HPDE6-E6E7 (cell line): ENCODE data around the gene TDP2.
"Not testable (repeated sequence)": the region's sequence is repeated elsewhere in the genome, so short reads cannot be mapped to it uniquely, and the experiment has no call there.

Experiments used
- DNase-seq: peaks from one replicate; pipeline ENCODE4 v3.0.0; 2011; ENCODE audit warnings: missing footprints; ENCODE audit errors: extremely low spot score

TDP2 gene

GRCh38 chr6:24646771-24647170, 19.9 kb downstream of the TDP2 start:
- DNase-seq = peak; percentile 65

GRCh38 chr6:24644377-24644776, 22.3 kb downstream of the TDP2 start:
- DNase-seq = no peak

DNA sequence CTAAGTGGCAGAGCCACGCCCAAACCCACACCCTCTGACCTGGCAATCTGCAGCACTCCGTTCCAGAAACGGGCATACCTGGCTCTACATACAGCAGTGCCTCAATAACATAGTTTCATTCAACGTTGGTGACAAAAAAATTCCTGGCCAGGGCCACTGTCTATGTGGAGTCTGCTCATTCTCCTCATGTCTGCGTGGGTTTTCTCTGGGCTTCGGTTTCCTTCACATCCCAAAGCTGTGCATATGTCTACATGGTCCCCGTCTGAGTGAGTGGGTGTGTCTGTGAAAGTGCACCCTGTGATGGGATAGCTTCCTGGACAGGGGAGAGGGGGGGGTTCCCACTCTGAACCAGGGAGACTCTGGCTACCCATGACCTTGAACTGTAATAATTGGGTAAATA, 22.8 kb downstream of the TDP2 start:
- DNase-seq = no peak

GRCh38 chr6:24642061-24642460, 24.6 kb downstream of the TDP2 start:
- no peak for DNase-seq

DNA sequence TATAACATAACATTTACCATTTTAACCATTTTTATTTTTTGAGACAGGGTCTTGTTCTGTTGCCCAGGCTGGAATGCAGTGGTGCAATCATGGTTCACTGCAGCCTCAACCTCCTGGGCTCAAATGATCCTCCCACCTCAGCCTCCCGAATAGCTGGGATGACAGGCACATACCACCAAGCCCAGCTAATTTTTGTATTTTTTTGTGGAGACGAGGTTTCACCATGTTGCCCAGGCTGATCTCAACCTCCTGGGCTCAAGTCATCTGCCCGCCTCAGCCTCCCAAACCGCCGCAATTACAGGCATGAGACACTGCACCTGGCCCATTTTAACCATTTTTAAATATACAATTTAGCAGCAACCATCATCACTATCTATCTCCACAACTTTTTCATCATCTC, 26.1 kb downstream of the TDP2 start:
- not testable (repeated sequence) for DNase-seq

DNA sequence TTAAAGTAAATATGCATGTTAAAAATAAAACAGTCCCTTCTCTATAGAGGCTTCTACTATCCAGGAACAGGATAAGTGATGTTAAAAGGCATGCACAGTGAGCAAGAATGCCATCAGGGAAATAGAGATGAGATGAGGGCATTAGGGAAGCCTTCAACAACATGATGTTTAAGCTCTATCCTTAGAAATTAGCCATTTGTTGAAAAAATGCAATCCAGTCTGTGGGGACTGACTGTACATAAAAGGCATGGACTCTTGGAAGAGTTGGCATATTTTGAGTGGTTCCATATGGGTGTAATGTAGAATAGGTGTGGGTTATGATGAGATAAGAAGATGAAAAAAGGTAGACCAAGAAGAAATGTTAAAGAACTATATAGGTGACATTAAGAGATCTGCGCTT, 26.5 kb downstream of the TDP2 start:
- no peak for DNase-seq

DNA sequence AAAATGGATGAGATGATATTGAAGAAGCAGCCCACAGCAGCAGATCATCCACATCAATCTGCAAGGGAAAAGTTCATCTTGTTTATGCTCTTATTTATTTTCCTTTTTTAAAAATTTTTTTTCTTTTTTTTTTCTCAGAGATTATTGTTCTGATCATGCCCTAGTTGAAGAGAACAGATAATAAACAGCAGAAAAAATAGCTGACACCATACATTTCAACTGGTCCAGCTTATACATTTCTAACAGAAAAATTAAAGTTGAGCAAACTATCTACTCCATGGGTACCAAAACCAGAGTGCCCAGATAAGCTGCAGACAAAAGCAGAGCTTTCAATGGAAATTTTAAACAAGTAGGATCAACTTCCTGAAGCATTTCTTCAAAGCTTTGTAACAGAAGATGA, 30.0 kb downstream of the TDP2 start:
- DNase-seq = no peak

GRCh38 chr6:24632573-24632972, 34.1 kb downstream of the TDP2 start:
- no peak for DNase-seq

- no peak for DNase-seq
Measured at GRCh38 chr6:24631671-24632070, 35.0 kb downstream of the TDP2 start.

GRCh38 chr6:24630856-24631505, 35.7 kb downstream of the TDP2 start:
- no peak for DNase-seq

- no peak for DNase-seq
Measured at GRCh38 chr6:24621626-24622289, 44.9 kb downstream of the TDP2 start.

DNA sequence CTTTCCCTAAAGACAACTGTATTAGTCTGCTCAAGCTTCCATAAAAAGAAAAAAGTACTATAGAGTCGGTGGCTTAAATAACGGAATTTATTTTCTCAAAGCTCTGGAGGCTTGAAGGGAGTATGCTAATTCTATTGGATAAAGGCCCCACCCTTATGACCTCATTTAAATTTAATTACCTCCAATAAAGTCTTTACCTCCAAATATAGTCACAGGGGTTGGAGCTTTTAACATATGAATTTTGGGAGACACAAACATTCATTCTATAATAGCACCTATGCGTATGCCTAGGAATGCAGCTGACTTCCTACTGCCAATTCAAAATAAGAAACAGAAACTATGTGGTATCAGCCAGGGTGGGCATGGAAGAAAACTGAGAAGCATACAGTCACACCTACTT, 46.1 kb downstream of the TDP2 start:
- no peak for DNase-seq

DNA sequence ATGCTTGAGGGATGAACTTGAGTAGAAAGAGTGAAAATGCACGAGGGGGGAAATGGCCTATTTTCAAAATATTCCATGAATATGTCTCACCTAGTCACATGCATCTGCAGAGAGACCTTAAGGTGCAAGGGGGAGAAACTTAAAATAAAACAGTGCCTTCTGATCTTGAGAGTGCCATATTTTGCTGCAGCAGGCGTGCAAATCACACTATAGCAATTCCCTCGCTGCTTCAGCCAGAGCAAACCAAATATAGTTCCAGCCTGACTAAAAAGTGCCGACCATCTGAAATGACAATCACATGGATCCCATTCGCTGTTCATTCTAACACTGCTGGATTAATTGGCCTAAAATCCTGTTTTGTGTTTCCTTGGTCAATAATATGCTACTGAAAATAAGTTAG, 47.0 kb downstream of the TDP2 start:
- no peak for DNase-seq

DNA sequence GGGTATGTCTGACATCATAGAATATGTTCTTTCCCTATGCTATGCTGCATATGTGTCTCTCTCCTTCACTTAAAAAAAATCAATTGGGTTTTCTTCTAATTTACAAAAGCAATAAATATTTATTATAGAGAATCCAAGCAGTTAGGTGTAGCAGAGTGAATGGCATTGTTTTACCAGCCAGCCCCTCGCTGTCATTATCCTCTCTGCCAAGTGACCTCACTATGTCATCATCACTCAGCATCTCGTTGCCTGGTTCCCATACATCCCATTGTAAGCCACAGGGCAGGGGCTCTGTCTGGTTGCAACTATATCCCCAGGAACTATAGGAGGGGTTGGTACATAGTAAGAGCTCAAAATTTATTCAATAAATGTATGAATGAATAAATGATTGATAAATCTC, 52.1 kb downstream of the TDP2 start:
- no peak for DNase-seq

DNA sequence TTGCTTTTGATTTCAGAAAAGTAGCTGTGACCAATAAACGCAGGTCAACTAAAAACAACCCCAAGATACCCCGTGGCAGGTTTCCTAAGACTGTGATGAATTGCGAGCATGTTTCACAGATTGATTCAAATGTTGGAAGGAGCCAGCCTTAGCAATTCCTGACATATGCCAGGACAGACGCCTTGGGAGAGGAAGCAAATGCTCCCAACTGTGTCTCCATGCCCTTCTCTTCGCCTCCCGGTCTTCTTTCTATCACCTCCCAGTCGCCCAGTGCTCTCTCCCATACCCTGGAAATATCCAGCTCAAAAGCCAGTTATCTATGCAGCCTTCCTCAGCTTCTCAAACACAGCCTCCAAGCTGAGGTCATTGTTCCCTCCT, 52.7 kb downstream of the TDP2 start:
- no peak for DNase-seq

GRCh38 chr6:24613361-24614042, 53.2 kb downstream of the TDP2 start:
- DNase-seq = no peak

DNA sequence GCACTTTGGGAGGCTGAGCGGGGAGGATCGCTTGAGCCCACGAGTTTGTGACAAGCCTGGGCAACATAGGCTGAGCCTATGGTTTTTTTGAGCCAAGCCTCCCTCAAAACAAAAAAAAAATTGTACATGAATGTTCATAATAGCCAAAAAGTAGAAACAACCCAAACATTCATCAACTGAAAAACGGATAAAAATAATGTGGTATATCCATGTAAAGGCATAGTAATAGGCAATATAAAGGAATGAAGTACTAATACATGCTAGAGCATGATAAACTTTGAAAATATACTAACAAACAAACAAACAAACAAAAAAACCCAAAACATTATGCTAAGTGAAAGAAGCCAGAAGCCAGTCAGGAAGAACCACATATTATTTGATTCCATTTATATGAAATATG, 56.0 kb downstream of the TDP2 start:
- DNase-seq = no peak

GRCh38 chr6:24607310-24608105, 59.2 kb downstream of the TDP2 start:
- no peak for DNase-seq

DNA sequence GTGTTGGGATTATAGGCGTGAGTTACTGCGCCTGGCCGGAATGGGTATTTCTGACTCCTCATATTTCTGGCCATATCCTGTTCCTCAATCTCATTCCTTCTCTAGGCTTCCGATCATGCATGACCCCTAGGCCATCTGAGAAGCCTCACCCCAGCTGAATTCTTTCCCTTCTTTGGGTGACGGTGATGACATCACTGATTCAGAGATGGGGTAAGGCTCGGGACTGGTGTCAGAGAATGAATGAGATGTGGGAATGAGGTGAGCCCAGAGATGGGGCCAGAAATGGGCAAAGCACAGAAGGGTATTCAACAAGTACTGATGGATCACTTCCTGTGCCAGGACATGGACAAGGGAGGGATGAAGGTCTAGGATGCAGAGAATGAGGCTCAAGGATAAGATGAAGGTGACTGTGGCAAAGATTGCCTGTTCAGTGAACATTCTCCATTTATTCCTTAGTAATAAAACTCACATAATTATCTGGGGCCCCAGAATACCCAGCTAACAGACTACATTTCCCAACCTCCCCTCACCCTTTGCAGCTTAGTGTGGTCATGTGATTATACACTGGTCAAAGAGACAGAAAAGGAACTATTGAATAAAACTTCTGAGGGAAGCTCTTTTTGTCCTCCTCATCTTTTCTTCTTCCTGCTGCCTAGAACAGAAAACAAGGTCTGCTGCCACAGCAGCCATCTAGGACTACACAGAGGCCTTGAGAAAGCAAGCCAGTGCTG, 60.3 kb downstream of the TDP2 start:
- no peak for DNase-seq

DNA sequence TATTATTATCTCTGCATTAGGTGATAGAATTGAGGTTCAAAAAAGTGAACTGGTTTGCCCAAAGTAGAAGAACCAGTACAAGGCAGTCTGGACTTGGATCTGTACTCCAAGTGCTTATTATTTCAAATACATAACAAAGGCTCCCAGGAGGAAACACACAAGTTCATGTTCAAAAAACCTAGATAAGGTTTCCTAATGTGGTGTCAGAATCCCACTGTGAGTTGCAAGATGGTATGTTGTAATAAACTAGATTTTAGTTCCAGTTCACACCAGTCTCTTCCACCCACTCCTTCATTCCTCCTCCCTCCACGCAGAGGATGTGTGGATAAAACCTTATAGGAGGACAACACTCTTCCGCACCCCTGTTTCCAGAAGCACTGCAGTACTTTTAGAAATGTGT, 63.5 kb downstream of the TDP2 start:
- DNase-seq = no peak

DNA sequence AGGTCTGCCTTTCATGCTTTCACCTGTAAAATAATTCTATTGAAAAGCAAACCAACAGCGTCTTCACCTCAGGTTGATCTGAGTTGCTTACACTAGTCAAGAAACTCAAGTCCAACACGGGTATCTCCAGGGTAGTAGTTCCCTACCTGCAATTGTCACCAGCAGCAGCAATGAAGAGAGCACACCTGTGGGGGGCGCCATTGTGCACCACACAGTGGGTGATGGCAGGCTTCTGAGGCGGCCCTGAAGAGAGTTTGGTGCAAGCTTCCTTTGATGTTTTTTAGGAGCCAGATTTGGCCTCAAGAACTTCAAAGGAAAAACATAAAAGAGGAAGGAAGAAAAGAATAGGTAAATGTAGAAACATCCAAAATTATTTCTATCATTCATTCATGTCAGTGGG, 65.8 kb downstream of the TDP2 start:
- DNase-seq = no peak
